Measurements from ENCODE around the gene TMEM234.

TMEM234 gene

GRCh38 chr1:32199043-32199716 is 23.0 kb downstream of the TMEM234 start:
- DNase-seq: no peak

DNA sequence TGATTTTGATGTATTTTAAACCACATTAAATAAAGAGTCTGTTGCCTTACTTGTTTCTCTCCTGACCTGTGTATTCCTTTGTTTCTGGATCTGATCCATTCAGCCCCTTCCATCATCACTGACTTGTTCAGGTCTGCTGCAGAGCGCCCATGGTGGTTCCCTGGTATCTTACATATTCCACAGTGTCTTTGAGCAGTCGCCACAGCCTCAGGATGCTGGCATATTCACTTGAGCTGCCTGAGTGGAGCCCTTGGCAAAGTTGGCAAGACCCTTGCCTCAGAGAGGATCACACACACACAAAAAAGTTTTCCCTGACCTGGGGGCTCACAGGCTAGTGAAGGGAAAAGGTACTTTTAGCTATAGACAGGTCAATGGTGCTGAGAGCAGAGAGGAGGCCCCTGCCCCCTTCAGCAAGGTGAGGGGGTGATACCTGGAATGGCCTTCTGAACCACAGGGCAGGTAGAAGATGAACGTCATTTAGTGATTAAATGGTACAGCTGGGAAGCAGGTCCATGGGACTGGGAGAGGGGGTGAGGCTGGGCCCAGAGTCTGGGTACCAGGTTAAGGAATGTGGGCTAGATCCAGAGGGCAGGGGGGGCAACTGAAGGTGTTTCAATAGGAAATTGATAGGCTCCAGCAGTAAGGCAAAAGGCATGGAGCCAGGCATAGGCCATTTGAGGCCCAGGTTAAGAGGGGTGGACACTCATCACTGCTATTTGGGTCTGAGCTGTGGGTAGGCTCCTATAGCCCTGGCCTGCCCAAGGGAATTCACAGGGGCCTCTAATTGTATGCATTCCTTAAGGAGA is 23.7 kb downstream of the TMEM234 start:
- DNase-seq: no peak

GRCh38 chr1:32197837-32198236 is 24.3 kb downstream of the TMEM234 start:
- no peak for DNase-seq

DNA sequence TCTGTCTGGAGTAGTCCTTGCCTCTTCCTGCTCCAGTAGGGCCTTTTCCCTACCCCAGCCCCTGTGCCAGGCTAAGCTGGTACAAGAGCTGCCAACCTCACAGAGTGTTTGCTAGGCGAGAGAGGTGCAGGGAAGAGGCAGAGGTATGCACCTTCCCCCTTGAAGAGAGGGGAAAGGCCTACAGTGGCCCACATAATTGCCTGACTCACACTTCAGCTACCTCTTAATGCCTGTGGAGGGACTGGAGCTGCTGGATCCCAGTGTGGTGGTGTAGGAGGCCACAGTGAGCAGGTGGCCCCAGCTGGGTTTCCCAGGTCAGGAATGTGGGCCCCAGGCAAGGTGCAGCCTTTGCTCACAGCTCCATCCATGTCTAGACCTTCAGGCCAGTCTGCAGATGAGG is 25.1 kb downstream of the TMEM234 start:
- DNase-seq: no peak

GRCh38 chr1:32195972-32196823 is 26.0 kb downstream of the TMEM234 start:
- peak in 1 of 2 donors; percentile 51 for DNase-seq

DNA sequence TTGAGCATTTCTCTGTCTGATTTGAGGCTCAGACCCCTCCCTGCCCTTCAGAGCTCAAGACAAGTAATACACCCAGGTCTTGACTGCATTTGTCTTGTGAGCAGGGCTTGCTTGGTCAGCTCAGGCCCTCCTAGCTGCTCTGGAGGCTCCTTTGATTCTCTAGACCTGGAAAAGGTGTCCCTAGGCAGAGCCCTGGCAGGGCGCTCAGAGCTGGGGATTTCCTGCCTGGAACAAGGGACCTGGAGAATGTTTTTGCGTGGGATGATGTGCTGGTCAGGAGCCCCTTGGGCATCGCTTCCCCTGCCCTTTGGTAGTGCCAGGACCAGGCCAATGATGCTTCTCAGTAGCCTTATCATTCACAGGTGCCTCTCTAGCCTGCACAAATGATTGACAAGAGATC is 26.6 kb downstream of the TMEM234 start:
- DNase-seq: no peak

GRCh38 chr1:32194984-32195383 is 27.2 kb downstream of the TMEM234 start:
- DNase-seq: no peak

DNA sequence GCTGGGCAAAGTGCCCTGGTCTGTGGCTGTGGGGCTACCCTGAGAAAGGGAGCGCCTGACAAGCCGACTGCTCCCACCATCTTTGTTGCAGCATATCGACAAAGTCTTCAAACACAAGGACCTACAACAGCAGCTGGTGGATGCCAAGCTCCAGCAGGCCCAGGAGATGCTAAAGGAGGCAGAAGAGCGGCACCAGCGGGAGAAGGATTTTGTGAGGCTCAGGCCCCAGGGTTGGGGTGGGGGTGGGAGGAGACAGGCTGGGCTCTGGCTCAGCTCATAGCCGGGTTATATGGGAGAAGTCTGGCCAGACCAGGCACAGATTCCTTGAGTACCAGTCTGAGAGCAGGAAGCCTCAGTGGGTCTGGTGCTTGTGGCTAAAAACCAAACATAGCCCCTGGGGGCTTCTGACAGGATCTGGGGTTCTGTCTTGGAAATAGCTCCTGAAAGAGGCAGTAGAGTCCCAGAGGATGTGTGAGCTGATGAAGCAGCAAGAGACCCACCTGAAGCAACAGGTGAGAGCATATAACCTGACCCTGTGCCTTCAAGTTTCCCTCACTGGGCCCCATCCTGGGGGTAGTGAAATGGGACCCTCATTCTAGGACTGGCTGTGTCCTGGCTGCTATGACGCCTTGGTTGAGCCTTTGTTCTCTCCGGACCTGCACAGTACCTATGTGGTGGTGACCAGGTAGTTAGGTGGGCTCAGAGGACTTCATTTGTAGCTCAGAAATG is 29.8 kb downstream of the TMEM234 start:
- DNase-seq: no peak

DNA sequence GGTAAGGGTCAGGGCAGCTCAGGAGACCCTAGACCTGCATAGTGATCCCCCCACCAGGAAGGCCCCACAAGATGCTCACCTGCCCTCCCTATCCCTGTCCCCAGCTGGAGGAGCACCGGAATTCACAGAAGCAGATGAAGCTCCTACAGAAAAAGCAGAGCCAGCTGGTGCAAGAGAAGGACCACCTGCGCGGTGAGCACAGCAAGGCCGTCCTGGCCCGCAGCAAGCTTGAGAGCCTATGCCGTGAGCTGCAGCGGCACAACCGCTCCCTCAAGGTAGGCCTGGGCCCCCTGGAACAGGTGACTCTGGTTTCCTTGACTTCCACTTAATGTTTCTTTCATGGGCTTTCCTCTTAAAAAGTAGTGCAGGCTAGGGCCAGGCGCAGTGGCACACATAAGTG is 34.3 kb downstream of the TMEM234 start:
- DNase-seq: no peak

DNA sequence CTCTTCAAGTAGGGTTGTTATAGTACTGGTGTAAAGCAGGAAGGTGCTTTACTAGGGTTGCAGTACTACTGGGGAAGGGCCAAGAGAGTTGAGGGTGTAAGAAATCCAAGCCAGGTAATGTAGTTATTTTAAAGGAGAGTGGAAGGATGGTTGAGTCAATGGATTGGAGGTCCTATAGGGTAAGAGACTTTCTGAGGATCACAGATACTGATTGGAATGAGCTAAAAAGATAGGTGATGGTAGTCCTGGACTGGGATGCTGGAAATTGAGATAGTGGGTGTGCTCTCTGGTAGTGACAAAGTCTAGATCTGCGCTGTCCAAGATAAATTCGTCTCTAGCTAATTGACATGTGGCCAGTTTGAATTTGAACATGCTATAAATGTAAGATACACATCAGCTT is 35.7 kb downstream of the TMEM234 start:
- no peak for DNase-seq

DNA sequence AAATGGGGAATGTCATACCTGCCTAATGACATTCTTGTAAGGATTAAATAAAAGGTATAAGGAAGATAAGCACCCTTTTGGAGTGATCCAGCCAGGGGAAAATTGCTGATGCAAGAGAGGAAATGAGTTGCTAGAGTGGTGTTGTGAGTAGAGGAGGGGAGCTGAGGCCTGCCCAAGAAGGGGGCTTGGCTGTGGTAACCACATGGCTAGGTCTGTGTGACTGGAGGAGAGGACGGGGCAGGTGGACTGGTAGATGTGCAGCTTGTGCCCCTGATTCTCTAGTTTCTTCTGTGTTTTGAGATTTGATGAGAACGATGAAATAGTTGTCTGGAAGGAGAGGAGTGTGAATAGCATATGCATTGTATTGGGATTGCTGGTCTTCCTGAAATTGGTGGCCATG is 36.1 kb downstream of the TMEM234 start:
- DNase-seq: no peak

DNA sequence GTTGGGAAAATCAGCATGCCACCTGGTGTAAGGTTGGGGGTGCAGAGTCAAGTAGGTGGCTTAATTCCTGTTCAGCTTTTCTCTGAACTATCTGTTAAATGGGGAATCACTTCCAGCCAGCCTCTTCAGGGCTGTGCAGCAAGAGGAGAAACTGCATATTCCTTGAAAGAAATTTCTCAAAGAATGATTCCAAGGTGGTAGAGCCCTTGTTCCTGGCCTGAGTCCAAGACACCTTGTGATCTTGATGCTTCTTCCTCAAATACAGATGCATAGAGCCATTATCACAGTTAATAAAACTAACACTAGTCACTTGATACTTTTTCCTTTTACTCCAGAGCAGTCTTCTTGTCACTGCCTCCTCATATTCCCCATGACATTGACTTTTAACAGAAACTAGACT is 37.5 kb downstream of the TMEM234 start:
- no peak for DNase-seq

DNA sequence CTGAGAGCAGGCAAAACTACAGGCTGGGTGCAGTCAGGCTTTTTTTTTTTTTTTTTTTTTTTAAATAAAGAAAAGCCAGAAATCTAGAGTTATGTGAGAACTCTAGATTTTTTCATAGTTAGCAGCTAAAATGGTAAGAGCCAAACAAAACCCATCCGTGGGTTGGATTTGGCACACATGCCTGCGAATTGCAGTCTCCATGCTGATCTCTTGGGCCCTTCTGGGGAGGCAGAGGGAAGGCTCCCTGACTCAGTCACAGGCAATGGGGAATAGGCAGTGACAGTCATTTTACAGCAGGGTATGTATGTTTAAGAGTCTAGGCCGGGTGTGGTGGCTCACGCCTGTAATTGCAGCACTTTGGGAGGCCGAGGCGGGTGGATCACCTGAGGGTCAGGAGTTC is 40.1 kb downstream of the TMEM234 start:
- no peak for DNase-seq

- DNase-seq: no peak
Measured at GRCh38 chr1:32181563-32181962, 40.6 kb downstream of the TMEM234 start.

DNA sequence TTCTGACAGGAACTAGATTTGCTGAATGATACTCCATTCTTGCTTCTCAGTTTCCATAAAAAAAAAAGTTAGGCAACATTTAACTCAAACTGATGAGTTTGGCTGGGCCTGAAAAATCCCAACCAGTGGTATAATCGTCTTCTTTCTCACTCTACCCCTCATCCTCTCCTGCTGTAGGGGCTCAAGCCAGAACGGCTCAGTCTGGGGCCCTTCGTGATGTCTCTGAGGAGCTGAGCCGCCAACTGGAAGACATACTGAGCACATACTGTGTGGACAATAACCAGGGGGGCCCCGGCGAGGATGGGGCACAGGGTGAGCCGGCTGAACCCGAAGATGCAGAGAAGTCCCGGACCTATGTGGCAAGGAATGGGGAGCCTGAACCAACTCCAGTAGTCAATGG is 41.1 kb downstream of the TMEM234 start:
- DNase-seq: no peak

GRCh38 chr1:32180186-32181060 is 41.7 kb downstream of the TMEM234 start:
- DNase-seq: peak; percentile 11 to 39

DNA sequence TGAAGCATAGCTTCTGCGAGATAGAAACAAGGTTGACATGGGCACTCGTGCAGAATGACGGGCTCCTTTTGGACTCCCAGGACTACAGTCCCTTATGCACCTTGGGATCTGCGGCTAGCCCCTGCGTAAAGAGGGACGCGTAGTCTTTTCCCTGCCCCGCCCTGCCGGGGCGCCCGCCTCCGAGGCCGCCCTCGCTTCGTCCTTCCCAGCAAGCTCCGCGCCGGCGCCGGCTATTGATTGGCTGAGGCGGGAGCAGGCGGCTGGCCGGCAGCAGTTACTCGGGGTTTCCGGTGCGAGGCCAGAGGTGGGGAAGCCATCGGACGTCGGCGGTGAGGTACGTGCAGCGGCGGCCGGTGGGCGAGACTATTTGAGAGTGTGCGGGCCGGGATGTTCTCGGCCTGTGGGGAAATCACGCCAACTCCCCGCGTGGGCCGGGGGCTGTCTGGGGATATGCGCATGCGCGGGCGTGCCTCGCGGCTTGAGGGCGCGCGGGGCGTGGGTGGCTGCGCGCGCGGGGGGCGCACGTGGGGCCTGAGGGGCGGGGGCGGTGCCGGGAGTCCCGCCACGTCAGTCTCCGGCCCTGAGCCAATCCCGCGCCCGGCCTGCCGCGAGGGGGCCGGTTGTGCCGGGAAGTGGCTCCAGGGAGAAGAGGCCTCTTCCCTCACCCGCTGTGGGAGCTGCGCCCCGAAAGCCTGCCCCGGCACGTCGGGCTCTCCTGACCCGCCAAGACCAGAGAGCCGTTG is 42.5 kb downstream of the TMEM234 start, which contains the start of gene TXLNA:
Gene TXLNA, plus strand, starts transcription at position 233 of the 743 bp plus-strand sequence. CDS start 671 bp downstream, outside the sequence.
- peak; percentile 88 to 91 for DNase-seq

DNA sequence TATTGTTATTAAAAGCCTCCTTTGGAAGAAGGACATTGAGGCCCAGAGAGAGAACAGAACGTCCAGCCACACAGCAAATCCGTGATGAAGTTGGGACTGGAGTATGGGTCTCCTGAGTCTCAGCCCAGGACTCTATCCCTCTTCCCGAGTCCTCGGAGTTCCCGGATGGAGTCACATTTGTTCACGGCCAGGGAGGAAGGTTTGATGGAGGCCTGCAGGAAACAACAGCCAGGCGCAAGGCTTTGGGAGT is 43.0 kb downstream of the TMEM234 start:
- DNase-seq: no peak

GRCh38 chr1:32178380-32179192 is 43.6 kb downstream of the TMEM234 start:
- no peak for DNase-seq

DNA sequence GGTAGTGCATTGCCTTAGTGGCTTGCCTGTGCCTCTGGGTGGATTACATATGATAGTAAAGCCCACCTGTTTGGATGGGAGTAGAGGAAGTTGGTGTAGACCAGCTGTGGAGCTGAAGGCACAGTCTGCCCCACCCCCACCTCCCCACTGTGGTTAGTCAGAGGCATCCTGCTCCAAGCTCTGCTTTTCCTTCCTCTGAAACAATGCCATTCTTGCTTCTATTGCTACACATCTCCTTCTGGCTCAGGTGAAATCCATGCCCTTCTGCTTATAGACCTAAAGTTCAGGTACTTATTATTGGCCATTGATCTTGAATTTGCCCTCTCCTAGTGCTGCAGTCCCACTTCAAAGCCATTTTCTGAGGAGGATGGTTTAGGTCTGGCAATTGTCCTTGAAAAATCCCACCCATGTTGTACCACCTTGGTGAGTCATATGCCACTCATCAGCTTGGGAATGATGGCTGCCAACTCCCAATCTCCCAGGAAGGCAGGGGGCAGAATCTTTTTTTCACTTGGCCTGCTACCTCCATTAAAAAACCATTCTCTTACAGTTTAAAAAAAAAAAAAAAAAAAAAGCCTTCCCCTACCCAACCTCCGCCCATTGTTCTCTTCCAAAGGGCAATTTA is 49.4 kb downstream of the TMEM234 start:
- no peak for DNase-seq
